SH-SY5Y (cell line): ENCODE measurements around the gene ZCCHC8.

Experiments
- GATA2 ChIP-seq: IDR thresholded peaks from 2 replicates; pipeline ENCODE4 v1.6.1; 2011; ENCODE audit warnings: mild to moderate bottlenecking, low read depth, low read length
- GATA3 ChIP-seq: IDR thresholded peaks from 2 replicates; pipeline ENCODE4 v1.6.1; 2011; ENCODE audit warnings: low read depth, mild to moderate bottlenecking, low read length, moderate library complexity

DNA sequence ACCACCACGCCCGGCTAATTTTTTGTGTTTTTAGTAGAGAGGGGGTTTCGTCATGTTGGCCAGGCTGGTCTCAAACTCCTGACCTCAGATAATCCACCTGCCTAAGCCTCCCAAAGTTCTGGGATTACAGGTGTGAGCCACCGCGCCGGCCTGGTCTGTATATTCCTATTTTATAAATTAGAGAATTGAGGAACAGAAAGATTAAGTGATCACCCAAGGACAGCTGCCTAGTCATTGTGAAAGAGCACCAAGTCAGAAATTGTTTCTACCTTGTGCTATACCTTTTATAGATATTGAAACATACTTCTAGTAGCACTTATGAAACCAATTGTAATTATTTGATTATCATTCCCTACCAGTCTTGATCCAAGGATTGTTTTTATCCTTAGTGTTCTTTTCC is 28.3 kb upstream of the ZCCHC8 start:
- TF ChIP-seq GATA2 (no peak), GATA3 (no peak)
